ENCODE results near the gene TMEM18.

The TMEM18 gene

DNA sequence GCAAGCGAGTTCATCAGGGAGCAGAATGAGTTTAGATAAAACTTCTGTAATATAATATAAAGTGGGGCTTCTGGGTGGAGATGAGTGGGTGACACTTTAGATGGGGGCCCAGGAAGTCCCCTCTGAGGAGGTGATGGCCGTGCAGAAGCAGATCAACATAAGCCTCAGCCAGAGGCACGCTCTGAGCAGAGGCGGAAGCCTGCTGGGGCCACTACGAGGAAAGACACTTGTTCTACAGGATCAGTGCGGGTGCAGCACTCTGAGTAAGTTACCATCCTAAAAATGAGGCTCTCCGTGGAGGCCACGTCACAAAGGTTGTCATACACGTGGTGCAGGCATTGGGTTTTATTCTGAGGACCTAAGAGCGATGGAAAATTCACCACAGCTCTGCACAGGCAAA is 22.3 kb downstream of the TMEM18 start (continued):
- TF ChIP-seq, protein P1, sequence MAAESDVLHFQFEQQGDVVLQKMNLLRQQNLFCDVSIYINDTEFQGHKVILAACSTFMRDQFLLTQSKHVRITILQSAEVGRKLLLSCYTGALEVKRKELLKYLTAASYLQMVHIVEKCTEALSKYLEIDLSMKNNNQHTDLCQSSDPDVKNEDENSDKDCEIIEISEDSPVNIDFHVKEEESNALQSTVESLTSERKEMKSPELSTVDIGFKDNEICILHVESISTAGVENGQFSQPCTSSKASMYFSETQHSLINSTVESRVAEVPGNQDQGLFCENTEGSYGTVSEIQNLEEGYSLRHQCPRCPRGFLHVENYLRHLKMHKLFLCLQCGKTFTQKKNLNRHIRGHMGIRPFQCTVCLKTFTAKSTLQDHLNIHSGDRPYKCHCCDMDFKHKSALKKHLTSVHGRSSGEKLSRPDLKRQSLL (tag by site-specific recombination; IDR thresholded peaks at IDR 0.05), result no peak
- no peak for TF ChIP-seq ZFP37 (tag by site-specific recombination; IDR thresholded peaks at IDR 0.05)
- TF ChIP-seq, protein P2, sequence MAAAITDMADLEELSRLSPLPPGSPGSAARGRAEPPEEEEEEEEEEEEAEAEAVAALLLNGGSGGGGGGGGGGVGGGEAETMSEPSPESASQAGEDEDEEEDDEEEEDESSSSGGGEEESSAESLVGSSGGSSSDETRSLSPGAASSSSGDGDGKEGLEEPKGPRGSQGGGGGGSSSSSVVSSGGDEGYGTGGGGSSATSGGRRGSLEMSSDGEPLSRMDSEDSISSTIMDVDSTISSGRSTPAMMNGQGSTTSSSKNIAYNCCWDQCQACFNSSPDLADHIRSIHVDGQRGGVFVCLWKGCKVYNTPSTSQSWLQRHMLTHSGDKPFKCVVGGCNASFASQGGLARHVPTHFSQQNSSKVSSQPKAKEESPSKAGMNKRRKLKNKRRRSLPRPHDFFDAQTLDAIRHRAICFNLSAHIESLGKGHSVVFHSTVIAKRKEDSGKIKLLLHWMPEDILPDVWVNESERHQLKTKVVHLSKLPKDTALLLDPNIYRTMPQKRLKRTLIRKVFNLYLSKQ (tag by site-specific recombination; IDR thresholded peaks at IDR 0.05; ENCODE audit: borderline replicate concordance), result no peak
- TF ChIP-seq, protein P3, sequence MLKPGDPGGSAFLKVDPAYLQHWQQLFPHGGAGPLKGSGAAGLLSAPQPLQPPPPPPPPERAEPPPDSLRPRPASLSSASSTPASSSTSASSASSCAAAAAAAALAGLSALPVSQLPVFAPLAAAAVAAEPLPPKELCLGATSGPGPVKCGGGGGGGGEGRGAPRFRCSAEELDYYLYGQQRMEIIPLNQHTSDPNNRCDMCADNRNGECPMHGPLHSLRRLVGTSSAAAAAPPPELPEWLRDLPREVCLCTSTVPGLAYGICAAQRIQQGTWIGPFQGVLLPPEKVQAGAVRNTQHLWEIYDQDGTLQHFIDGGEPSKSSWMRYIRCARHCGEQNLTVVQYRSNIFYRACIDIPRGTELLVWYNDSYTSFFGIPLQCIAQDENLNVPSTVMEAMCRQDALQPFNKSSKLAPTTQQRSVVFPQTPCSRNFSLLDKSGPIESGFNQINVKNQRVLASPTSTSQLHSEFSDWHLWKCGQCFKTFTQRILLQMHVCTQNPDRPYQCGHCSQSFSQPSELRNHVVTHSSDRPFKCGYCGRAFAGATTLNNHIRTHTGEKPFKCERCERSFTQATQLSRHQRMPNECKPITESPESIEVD (tag by site-specific recombination; IDR thresholded peaks at IDR 0.05), result no peak
- no peak for TF ChIP-seq ZNF335 (tag by site-specific recombination; conservative IDR thresholded peaks at IDR 0.05)
- no peak for TF ChIP-seq EGR2 (tag by site-specific recombination; IDR thresholded peaks at IDR 0.05; ENCODE audit: low read depth)
- no peak for TF ChIP-seq ZNF629 (tag by site-specific recombination; IDR thresholded peaks at IDR 0.05)
- no peak for TF ChIP-seq BCL11A (tag by site-specific recombination; IDR thresholded peaks at IDR 0.05; ENCODE audit: low read depth)
- no peak for TF ChIP-seq ZNF19 (tag by site-specific recombination; IDR thresholded peaks at IDR 0.05; ENCODE audit: low read depth)
- TF ChIP-seq, protein P4, sequence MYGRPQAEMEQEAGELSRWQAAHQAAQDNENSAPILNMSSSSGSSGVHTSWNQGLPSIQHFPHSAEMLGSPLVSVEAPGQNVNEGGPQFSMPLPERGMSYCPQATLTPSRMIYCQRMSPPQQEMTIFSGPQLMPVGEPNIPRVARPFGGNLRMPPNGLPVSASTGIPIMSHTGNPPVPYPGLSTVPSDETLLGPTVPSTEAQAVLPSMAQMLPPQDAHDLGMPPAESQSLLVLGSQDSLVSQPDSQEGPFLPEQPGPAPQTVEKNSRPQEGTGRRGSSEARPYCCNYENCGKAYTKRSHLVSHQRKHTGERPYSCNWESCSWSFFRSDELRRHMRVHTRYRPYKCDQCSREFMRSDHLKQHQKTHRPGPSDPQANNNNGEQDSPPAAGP (tag by site-specific recombination; IDR thresholded peaks at IDR 0.05), result no peak
- TF ChIP-seq, protein P5, sequence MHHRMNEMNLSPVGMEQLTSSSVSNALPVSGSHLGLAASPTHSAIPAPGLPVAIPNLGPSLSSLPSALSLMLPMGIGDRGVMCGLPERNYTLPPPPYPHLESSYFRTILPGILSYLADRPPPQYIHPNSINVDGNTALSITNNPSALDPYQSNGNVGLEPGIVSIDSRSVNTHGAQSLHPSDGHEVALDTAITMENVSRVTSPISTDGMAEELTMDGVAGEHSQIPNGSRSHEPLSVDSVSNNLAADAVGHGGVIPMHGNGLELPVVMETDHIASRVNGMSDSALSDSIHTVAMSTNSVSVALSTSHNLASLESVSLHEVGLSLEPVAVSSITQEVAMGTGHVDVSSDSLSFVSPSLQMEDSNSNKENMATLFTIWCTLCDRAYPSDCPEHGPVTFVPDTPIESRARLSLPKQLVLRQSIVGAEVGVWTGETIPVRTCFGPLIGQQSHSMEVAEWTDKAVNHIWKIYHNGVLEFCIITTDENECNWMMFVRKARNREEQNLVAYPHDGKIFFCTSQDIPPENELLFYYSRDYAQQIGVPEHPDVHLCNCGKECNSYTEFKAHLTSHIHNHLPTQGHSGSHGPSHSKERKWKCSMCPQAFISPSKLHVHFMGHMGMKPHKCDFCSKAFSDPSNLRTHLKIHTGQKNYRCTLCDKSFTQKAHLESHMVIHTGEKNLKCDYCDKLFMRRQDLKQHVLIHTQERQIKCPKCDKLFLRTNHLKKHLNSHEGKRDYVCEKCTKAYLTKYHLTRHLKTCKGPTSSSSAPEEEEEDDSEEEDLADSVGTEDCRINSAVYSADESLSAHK (tag by site-specific recombination; IDR thresholded peaks at IDR 0.05), result no peak

DNA sequence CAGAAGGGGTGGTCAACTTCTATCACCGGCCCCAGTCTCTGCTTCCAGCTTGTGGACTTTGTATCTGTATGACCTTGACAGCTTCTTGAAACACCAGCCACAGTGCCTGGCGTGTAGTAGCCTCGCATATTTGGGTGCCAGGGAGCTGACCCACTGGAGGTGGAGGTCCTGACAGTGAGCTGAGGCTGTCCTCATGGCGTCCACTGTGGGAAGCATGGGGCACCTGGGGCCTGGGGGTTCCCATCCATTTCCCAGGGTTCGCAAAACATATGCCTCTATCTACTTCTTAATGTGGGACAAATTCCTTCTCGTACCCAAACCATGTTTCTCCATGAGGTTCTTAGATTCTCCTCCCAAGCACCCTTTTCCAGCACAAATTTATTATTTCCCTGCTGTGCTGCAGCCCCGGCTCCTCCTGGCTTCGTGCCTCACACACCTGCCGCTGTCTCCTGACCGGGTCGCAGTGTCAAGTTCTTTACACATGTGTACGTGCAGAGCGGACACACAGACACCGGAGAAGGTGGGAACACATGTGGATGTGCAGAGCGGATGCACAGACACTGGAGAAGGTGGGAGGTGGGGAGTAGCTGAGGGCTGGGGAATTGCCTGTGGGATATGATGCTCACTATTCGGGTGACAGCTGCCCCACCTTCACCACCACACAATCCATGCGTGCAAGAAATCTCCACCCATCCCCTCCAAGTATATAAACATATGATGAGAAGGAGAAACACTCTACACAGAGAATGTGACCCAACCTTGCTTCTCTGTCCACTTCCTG is 23.4 kb downstream of the TMEM18 start:
- ChIA-PET POLR2A (no interaction called here), CTCF (interaction anchor here (0.6 kb wide), 1 partner anchor 399 kb away, joined by 3 read pairs; no protein-coding TSS in a partner anchor)
- Histone ChIP-seq H3K36me3 (ENCODE audit: control insufficient read depth in 2 of 2, insufficient read depth in 1 of 2, low read length in 2 of 2) (no peaks in the 10 kb centered on the region), H3K4me1 (ENCODE audit: control insufficient read depth, insufficient read depth, low read length) (no peaks in the 10 kb centered on the region), H3K27ac (ENCODE audit: extremely low read depth, low read depth, low read length) (no peak overlapping the region), H3K9me3 (ENCODE audit: control insufficient read depth, insufficient read depth, low read depth, low read length) (no peaks in the 10 kb centered on the region), H3K4me3 (ENCODE audit: low read depth, low read length) (no peak overlapping the region)
- TF ChIP-seq GLIS2 (tag by site-specific recombination; IDR thresholded peaks at IDR 0.05) (no peak), ZNF423 (tag by site-specific recombination; IDR thresholded peaks at IDR 0.05) (no peak), YY2 (tag by site-specific recombination; IDR thresholded peaks at IDR 0.05) (no peak), GLI2 (tag by site-specific recombination; IDR thresholded peaks at IDR 0.05; ENCODE audit: borderline replicate concordance, low read depth) (no peak)

Data from HEK293 (cell line).